Natural killer cell treated with Interleukin-12 subunit alpha and Interleukin-12 subunit beta and Interleukin-15 and Interleukin-18, amount 100 ng/mL, for 72 hours (primary cell): ENCODE data around the gene MZF1. TPM values are rescaled to one million over a fixed set of nuclear protein-coding genes. Genes with fewer than 3 reads are reported as not detected.

Experiments used
- ATAC-seq, 2 donors: fragments of 150-1000 bp; cut with Tn5 transposase in 1 of 2; sonication (Bioruptor Pico), chemical (Tn5 transposase) in 1 of 2; 2 replicates each; pipeline ENCODE4 v1.10.0; 2021
- DNase-seq: peaks from one replicate; pipeline ENCODE4 v3.0.0; 2022; ENCODE audit warnings: low spot score
- H3K27ac Mint-ChIP-seq, 2 donors: 1 replicate in 1 of 2; 2 replicates in 1 of 2; pipeline ENCODE4 v1.8.0; 2022; ENCODE audit warnings: mixed read lengths in 2 of 2, mild to moderate bottlenecking in 1 of 2, moderate library complexity in 1 of 2
- H3K27me3 Mint-ChIP-seq, 2 donors: 1 replicate in 1 of 2; 2 replicates in 1 of 2; pipeline ENCODE4 v1.8.0; 2022; ENCODE audit warnings: mixed read lengths in 2 of 2
- H3K36me3 Mint-ChIP-seq: one replicate; pipeline ENCODE4 v1.8.0; 2022; ENCODE audit warnings: mixed read lengths
- H3K4me1 Mint-ChIP-seq, 2 donors: 1 replicate in 1 of 2; 2 replicates in 1 of 2; pipeline ENCODE4 v1.8.0; 2022; ENCODE audit warnings: low read depth in 2 of 2, mixed read lengths in 2 of 2, mild to moderate bottlenecking in 1 of 2
- H3K4me3 Mint-ChIP-seq: one replicate; pipeline ENCODE4 v1.8.0; 2022; ENCODE audit warnings: mixed read lengths
- H3K9me3 Mint-ChIP-seq: 2 replicates; pipeline ENCODE4 v1.8.0; 2022; ENCODE audit warnings: mixed read lengths
- total RNA-seq, 2 donors: library from RNA; stranded (reverse); gene quantifications; one replicate each; pipeline ENCODE4 v1.2.3, GENCODE V29; 2022

MZF1 gene
- total RNA-seq, 2 donors from 2014 or later = 20.9 to 28.8 TPM

DNA sequence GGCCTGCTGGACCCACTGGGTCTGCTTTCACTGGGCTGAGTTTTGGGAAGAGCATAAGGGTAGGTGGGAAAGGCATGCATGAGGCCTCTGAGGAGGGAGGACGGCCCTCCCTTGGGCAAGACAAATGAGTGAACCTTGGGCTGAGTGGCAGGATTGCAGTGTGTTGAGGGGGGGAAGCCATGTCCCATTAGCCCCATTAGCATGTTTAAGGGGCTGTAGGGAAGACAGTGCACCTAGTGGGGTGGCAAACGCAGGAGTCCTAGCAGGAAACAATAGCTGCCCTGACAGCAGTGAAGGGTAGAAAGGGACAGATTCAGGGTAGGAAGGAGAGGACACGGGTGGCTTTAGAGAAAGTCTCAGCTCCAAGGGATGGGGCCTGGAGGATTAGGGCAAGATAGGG is 50.4 kb downstream of the MZF1 start:
- ATAC-seq = no peak
- Mint-ChIP-seq H3K4me3 (no peak overlapping the region), H3K36me3 (no peaks in the 10 kb centered on the region), H3K4me1 (peaks cover 23 to 29% of the 10 kb centered on the region in 2 donors), H3K27ac (peak overlapping the region in 1 of 2 donors; percentile 47), H3K27me3 (no peaks in the 10 kb centered on the region), H3K9me3 (no peaks in the 10 kb centered on the region)
- no peak for DNase-seq

DNA sequence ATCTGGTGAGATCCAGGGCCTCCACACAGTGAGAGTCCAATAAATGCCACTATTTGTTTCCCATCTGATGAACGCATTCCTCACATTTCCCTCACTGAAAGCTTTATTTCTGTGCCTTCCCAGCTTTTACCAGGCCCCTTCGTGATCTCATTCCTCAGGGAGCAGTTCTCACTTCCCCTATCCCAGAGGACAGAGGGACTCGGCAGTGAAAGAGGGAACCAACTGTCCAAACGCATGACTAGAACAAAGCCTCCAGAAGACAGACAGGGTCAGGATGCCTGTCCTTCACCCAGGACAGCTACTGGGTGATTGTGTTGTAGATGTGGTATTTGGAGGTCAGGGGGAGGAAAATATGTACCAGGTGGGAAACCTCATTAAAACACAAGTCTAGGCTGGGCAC is 51.5 kb downstream of the MZF1 start:
- H3K9me3 Mint-ChIP-seq = no peaks in the 10 kb centered on the region
- H3K4me1 Mint-ChIP-seq = peaks cover 23 to 29% of the 10 kb centered on the region in 2 donors
- no peak overlapping the region for H3K27ac Mint-ChIP-seq

GRCh38 chr19:58520257-58520599 is 52.9 kb downstream of the MZF1 start:
- no peak for ATAC-seq
- Mint-ChIP-seq H3K4me1 (peaks cover 32 to 37% of the 10 kb centered on the region in 2 donors), H3K36me3 (no peaks in the 10 kb centered on the region), H3K27ac (peak overlapping the region; percentile 96 to 98), H3K27me3 (no peaks in the 10 kb centered on the region), H3K4me3 (peak overlapping the region; percentile 99), H3K9me3 (no peaks in the 10 kb centered on the region)
- DNase-seq = no peak

More for the DNA sequence above, 51.5 kb downstream of the MZF1 start:
- DNase-seq = no peak
- ATAC-seq = no peak
- Mint-ChIP-seq H3K36me3 (no peaks in the 10 kb centered on the region), H3K4me3 (peak overlapping the region; percentile 37), H3K27me3 (no peaks in the 10 kb centered on the region)

DNA sequence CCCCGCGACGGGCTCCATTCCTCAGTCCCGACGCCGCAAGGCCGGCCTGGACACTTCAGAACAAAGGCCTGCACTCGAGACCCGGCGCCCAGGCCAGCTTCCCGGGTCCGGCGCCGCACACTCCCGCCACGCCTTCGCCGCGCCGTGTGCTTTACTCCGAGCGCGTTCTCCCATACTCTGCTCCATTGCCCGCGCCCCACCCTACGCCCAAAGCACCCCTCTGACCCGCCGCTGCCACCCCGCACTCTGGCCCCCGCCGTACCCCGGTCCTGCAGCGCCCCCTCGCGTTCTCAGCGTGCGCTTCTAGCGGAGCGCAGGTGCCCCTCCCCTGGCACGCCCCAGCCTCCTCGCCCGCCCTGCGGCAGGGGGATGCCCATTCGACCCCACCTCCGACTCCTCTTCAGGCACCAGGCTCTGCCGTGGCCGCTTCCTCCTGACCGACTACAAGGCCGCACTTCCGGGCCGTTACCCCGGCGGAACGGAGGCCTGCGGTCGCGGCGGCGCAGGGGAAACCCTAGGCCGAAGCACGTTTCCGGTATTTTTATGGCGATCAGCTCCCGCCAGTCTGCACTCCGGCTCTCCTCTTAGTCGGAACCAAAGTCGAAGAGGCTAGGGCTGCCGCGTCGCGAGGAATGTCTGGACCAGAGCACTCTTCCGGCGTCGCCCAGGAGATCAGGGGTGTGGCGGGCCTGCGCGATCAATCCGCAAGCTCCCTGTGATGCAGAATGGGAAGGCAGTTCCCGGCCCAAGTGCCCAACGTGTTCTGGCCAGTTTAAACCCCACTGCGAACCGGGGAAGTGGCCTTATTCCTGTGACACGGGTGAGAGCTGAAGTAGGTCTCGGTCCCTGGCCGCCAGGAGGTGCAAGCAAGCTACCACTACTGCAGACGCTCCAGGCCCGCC is 53.5 kb downstream of the MZF1 start, which contains the start of gene ZBTB45:
TSS of gene ZBTB45 (minus strand) at position 456 of the 902 bp plus-strand sequence. CDS start 2,137 bp downstream, outside the sequence.
- DNase-seq (peak; percentile 94), ATAC-seq (peak; percentile 90 to 93)
- peaks cover 34 to 38% of the 10 kb centered on the region in 2 donors for H3K4me1 Mint-ChIP-seq
- H3K36me3 Mint-ChIP-seq = no peaks in the 10 kb centered on the region
- peak within 1 kb of the TSS; percentile 99 for H3K4me3 Mint-ChIP-seq
- H3K27me3 Mint-ChIP-seq = no peaks in the 10 kb centered on the region
- H3K27ac Mint-ChIP-seq = peak within 1 kb of the TSS; percentile 96 to 98
- H3K9me3 Mint-ChIP-seq = no peaks in the 10 kb centered on the region

DNA sequence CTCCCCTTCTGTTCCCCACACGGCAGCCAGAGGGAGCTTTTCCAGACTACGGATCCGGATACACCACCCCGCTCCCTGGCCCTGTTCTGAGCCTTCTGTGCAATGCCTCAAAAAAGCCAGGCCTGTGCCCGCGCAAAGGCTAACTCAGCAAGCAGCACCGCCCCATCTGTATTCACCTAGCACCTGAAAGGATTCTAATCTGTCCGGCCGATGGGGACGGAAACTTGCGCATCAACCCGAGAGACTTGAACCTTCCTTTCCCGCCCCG is 54.1 kb downstream of the MZF1 start:
- H3K27ac Mint-ChIP-seq = peak overlapping the region; percentile 96 to 98
- no peaks in the 10 kb centered on the region for H3K36me3 Mint-ChIP-seq
- H3K4me1 Mint-ChIP-seq = peaks cover 38 to 39% of the 10 kb centered on the region in 2 donors
- H3K9me3 Mint-ChIP-seq = no peaks in the 10 kb centered on the region
- peak overlapping the region; percentile 99 for H3K4me3 Mint-ChIP-seq
- DNase-seq = no peak
- peak in 1 of 2 donors; percentile 10 for ATAC-seq
- no peaks in the 10 kb centered on the region for H3K27me3 Mint-ChIP-seq

DNA sequence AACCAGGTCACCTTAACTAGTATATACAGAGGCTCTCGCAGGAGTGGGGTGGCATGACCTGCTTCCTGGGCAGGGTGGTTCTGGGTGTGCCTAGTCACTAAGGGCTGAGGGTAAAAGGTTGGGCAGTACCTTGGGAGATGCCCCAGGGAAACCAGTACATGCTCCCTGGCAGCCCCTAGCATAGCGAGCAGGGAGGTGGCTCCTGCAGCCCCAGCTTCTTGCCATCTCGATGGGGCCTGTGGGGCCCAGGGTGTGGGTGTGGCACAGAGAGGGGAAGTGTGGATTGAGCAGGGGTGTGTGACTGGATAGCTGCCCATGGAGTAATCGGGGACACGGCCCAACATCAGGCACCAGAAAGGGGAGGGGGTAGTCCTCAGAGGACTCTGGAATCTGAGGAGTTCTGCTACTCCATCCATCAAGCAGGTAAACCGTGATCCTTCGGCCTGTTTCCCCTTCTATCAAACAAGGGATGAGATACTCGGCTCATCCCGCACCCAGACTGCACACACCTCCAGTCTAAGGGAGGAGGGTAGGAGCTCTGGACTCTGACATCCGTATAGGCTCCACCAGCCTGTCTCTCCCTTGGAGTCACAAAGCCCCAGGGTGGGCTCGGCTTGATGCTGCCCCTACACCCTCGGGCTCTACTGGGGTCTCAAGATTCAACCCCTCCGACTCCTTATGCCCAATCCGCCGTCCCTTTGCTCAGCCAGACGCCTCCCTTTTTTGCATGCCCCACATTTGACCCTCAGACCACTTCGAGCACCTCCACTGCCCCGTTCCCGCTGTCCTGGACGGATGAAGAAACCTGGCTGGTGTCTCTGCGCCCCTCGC is 54.7 kb downstream of the MZF1 start:
- Mint-ChIP-seq H3K27me3 (no peaks in the 10 kb centered on the region), H3K36me3 (no peaks in the 10 kb centered on the region), H3K9me3 (no peaks in the 10 kb centered on the region), H3K4me1 (peaks cover 38 to 43% of the 10 kb centered on the region in 2 donors), H3K27ac (peak overlapping the region; percentile 96 to 98), H3K4me3 (peak overlapping the region; percentile 99)
- ATAC-seq (no peak), DNase-seq (no peak)

- Mint-ChIP-seq H3K4me1 (peaks cover 38 to 40% of the 10 kb centered on the region in 2 donors), H3K27ac (no peak overlapping the region), H3K9me3 (no peaks in the 10 kb centered on the region), H3K36me3 (no peaks in the 10 kb centered on the region), H3K4me3 (peak overlapping the region; percentile 99), H3K27me3 (no peaks in the 10 kb centered on the region)
- DNase-seq = no peak
- no peak for ATAC-seq
Observed at GRCh38 chr19:58516964-58517833, 55.9 kb downstream of the MZF1 start.

DNA sequence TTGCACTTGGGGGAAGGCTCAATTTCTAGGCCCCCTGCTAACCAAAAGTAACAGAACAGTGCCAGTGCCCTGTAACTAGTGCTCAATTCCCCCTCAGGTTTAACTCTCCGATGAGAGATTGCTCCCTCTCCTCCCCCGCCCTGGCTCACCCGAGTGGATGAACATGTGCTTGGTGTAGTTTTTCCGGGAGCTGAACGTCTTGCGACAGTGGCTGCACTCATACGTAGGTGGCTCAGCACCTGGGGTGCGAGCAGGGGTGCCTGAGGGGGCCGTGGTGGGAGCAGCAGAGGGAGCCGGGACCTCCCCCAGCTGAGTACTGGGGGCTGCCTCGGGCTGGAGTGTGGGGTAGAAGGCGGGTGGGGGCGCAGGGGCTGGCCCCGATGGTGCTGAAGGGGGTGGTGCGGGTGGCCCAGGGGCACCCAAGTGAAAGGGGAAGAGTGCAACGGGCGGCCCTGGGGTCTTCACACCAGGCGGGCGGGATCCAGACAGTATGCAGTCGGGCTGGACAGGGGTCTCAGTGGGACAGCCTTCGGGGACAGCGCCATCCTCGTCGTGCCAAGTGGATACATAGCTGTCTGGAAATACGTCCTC is 56.8 kb downstream of the MZF1 start:
- Mint-ChIP-seq H3K4me3 (no peak overlapping the region), H3K36me3 (no peaks in the 10 kb centered on the region), H3K4me1 (peaks cover 38 to 40% of the 10 kb centered on the region in 2 donors), H3K27ac (peak overlapping the region in 1 of 2 donors; percentile 40), H3K9me3 (no peaks in the 10 kb centered on the region), H3K27me3 (no peaks in the 10 kb centered on the region)
- DNase-seq = no peak
- no peak for ATAC-seq

GRCh38 chr19:58515259-58515658 is 57.9 kb downstream of the MZF1 start:
- Mint-ChIP-seq H3K4me3 (peak overlapping the region; percentile 75), H3K9me3 (no peaks in the 10 kb centered on the region), H3K4me1 (peaks cover 34 to 39% of the 10 kb centered on the region in 2 donors), H3K27ac (peak overlapping the region; percentile 40 to 49), H3K36me3 (no peaks in the 10 kb centered on the region), H3K27me3 (no peaks in the 10 kb centered on the region)
- ATAC-seq (no peak), DNase-seq (no peak)

- Mint-ChIP-seq H3K27me3 (no peaks in the 10 kb centered on the region), H3K36me3 (no peaks in the 10 kb centered on the region)
- DNase-seq = no peak
Observed at GRCh38 chr19:58514564-58515022, 58.5 kb downstream of the MZF1 start.

DNA sequence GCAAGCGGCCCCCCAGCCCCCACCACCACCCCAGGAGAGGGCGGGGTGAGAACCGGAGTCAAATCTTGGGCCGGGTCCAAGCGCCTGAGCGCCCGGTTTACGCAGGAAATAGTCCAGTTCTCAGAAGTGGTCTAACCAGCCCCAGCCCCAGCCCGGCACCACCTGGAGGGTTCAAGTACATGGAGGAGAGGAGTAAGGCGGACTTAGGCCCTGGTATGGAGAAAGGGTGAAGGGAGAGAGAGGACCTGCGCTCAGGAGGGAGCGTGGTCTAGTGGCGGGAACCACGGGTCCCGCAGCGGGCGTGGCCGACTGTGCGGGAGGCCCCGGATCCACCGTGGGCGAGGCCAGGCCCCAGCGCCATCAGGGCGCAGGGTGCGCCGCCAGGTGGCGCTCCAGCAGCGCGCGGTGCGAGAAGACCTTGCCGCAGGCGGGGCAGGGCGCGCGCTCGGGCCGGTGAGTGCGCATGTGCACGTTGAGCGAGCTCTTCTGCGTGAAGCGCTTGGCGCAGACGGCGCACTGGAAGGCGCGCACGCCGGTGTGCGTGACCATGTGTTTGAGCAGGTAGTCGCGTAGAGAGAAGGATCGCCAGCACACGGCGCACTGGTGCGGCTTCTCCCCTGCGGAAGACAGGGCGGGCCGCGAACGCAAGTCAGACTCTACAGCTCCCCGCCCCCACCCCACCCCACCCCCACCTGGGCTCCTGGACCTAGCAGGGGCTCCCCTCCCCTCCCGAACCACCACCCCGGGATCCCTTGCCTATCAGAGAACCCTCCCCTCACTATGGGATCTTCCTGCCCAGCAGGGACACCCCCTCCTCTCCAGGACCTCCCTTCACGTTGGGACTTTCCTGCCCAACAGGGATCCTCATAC is 59.2 kb downstream of the MZF1 start:
- Mint-ChIP-seq H3K4me3 (peak overlapping the region; percentile 81), H3K4me1 (peaks cover 20 to 30% of the 10 kb centered on the region in 2 donors), H3K27me3 (no peaks in the 10 kb centered on the region), H3K27ac (peak overlapping the region in 1 of 2 donors; percentile 42), H3K36me3 (no peaks in the 10 kb centered on the region), H3K9me3 (no peaks in the 10 kb centered on the region)
- DNase-seq = peak; percentile 96
- ATAC-seq = peak; percentile 94 to 95

More at GRCh38 chr19:58514564-58515022, 58.5 kb downstream of the MZF1 start:
- peak overlapping the region; percentile 81 for H3K4me3 Mint-ChIP-seq
- ATAC-seq = no peak
- peak overlapping the region in 1 of 2 donors; percentile 42 for H3K27ac Mint-ChIP-seq
- H3K9me3 Mint-ChIP-seq = no peaks in the 10 kb centered on the region
- H3K4me1 Mint-ChIP-seq = peaks cover 27 to 34% of the 10 kb centered on the region in 2 donors

GRCh38 chr19:58513213-58513693 is 59.9 kb downstream of the MZF1 start:
- Mint-ChIP-seq H3K27ac (peak overlapping the region in 1 of 2 donors; percentile 42), H3K4me3 (peak overlapping the region; percentile 81), H3K9me3 (no peaks in the 10 kb centered on the region), H3K36me3 (no peaks in the 10 kb centered on the region), H3K27me3 (no peaks in the 10 kb centered on the region), H3K4me1 (peaks cover 14 to 27% of the 10 kb centered on the region in 2 donors)
- DNase-seq (no peak), ATAC-seq (no peak)
